ENCODE data around the gene ITPRID2.
A peak's percentile ranks its signal among the peaks of the same experiment; 100 is the strongest.

The ITPRID2 gene

GRCh38 chr2:181882246-181883020, 9.1 kb upstream of the ITPRID2 start:
- DNase-seq (ENCODE audit: low read depth in 2 of 2) = peak in 1 of 2 experiments; percentile 1

- DNase-seq (ENCODE audit: low read depth in 2 of 2) = no peak
These were observed 6.9 kb upstream of the ITPRID2 start for GRCh38 chr2:181884601-181885000.

- DNase-seq (ENCODE audit: low read depth in 2 of 2) = no peak
These were observed 6.4 kb upstream of the ITPRID2 start for GRCh38 chr2:181885096-181885495.

GRCh38 chr2:181886192-181886591, 5.3 kb upstream of the ITPRID2 start:
- DNase-seq (ENCODE audit: low read depth in 2 of 2) = no peak

GRCh38 chr2:181887045-181887444, 4.5 kb upstream of the ITPRID2 start:
- no peak for DNase-seq (ENCODE audit: low read depth in 2 of 2)

GRCh38 chr2:181889776-181890175, 1.8 kb upstream of the ITPRID2 start:
- no peak for DNase-seq (ENCODE audit: low read depth in 2 of 2)

- DNase-seq (ENCODE audit: low read depth in 2 of 2) = no peak
These were observed 1.3 kb upstream of the ITPRID2 start for GRCh38 chr2:181890271-181890670.

- DNase-seq (ENCODE audit: low read depth in 2 of 2) = peak; percentile 11 to 14
These were observed 652 bp downstream of the ITPRID2 start for GRCh38 chr2:181891966-181892798.

GRCh38 chr2:181892799-181893435, 1.4 kb downstream of the ITPRID2 start:
- DNase-seq (ENCODE audit: low read depth in 2 of 2) = peak in 1 of 2 experiments; percentile 39

- DNase-seq (ENCODE audit: low read depth in 2 of 2) = no peak
These were observed 2.9 kb downstream of the ITPRID2 start for GRCh38 chr2:181894381-181894780.

- no peak for DNase-seq (ENCODE audit: low read depth in 2 of 2)
These were observed 4.3 kb downstream of the ITPRID2 start for GRCh38 chr2:181895818-181896217.

GRCh38 chr2:181896286-181896685, 4.8 kb downstream of the ITPRID2 start:
- DNase-seq (ENCODE audit: low read depth in 2 of 2) = no peak

GRCh38 chr2:181900007-181900651, 8.6 kb downstream of the ITPRID2 start:
- DNase-seq (ENCODE audit: low read depth in 2 of 2) = no peak

GRCh38 chr2:181902625-181903024, 11.1 kb downstream of the ITPRID2 start:
- DNase-seq (ENCODE audit: low read depth in 2 of 2) = no peak

GRCh38 chr2:181904022-181904632, 12.6 kb downstream of the ITPRID2 start:
- peak in 1 of 2 experiments; percentile 20 for DNase-seq (ENCODE audit: low read depth in 2 of 2)

GRCh38 chr2:181907057-181907456, 15.5 kb downstream of the ITPRID2 start:
- DNase-seq (ENCODE audit: low read depth in 2 of 2) = no peak

GRCh38 chr2:181907635-181908034, 16.1 kb downstream of the ITPRID2 start:
- DNase-seq (ENCODE audit: low read depth in 2 of 2) = no peak

GRCh38 chr2:181910028-181910831, 18.7 kb downstream of the ITPRID2 start:
- no peak for DNase-seq (ENCODE audit: low read depth in 2 of 2)

GRCh38 chr2:181911830-181912229, 20.3 kb downstream of the ITPRID2 start:
- no peak for DNase-seq (ENCODE audit: low read depth in 2 of 2)

GRCh38 chr2:181915102-181915501, 23.6 kb downstream of the ITPRID2 start:
- DNase-seq (ENCODE audit: low read depth in 2 of 2) = no peak
